ENCODE data around the gene UGT1A9.
"Not testable (repeated sequence)": the region's sequence is repeated elsewhere in the genome, so short reads cannot be mapped to it uniquely, and the experiment has no call there.

UGT1A9 gene

GRCh38 chr2:233711312-233712008 lies 39.8 kb downstream of the UGT1A9 start:
- DNase-seq (ENCODE audit: low read depth in 2 of 2): peak; percentile 48 to 56

- no peak for DNase-seq (ENCODE audit: low read depth in 2 of 2)
These were observed 41.0 kb downstream of the UGT1A9 start, which contains the start of gene UGT1A5 for GRCh38 chr2:233712611-233713261. TSS of gene UGT1A5 (plus strand) at chr2:233712907. CDS start at chr2:233712992, 85 bp downstream.

- no peak for DNase-seq (ENCODE audit: low read depth in 2 of 2)
These were observed 41.5 kb downstream of the UGT1A9 start for GRCh38 chr2:233713262-233713615.

- no peak for DNase-seq (ENCODE audit: low read depth in 2 of 2)
These were observed 42.4 kb downstream of the UGT1A9 start for GRCh38 chr2:233714121-233714520.

GRCh38 chr2:233718552-233718951 lies 46.9 kb downstream of the UGT1A9 start, which contains the start of gene UGT1A4:
TSS of gene UGT1A4 (plus strand) at chr2:233718736. CDS start at chr2:233718821, 85 bp downstream.
- DNase-seq (ENCODE audit: low read depth in 2 of 2): no peak

GRCh38 chr2:233728723-233729301 lies 57.1 kb downstream of the UGT1A9 start, which contains the start of gene UGT1A3:
TSS of gene UGT1A3 (plus strand) at chr2:233729042. CDS start at chr2:233729127, 85 bp downstream.
- no peak for DNase-seq (ENCODE audit: low read depth in 2 of 2)

- DNase-seq (ENCODE audit: low read depth in 2 of 2): not testable (repeated sequence)
These were observed 65.4 kb downstream of the UGT1A9 start for GRCh38 chr2:233736868-233737653.

GRCh38 chr2:233740870-233741269 lies 69.2 kb downstream of the UGT1A9 start:
- DNase-seq (ENCODE audit: low read depth in 2 of 2): no peak

GRCh38 chr2:233743464-233744259 lies 72.0 kb downstream of the UGT1A9 start:
- DNase-seq (ENCODE audit: low read depth in 2 of 2): no peak

GRCh38 chr2:233745073-233745755 lies 73.5 kb downstream of the UGT1A9 start:
- no peak for DNase-seq (ENCODE audit: low read depth in 2 of 2)

- not testable (repeated sequence) for DNase-seq (ENCODE audit: low read depth in 2 of 2)
These were observed 74.1 kb downstream of the UGT1A9 start for GRCh38 chr2:233745838-233746237.

- DNase-seq (ENCODE audit: low read depth in 2 of 2): no peak
These were observed 75.0 kb downstream of the UGT1A9 start for GRCh38 chr2:233746475-233747282.

- DNase-seq (ENCODE audit: low read depth in 2 of 2): no peak
These were observed 75.5 kb downstream of the UGT1A9 start for GRCh38 chr2:233747283-233747544.

GRCh38 chr2:233750689-233751088 lies 79.0 kb downstream of the UGT1A9 start:
- not testable (repeated sequence) for DNase-seq (ENCODE audit: low read depth in 2 of 2)

- not testable (repeated sequence) for DNase-seq (ENCODE audit: low read depth in 2 of 2)
These were observed 79.7 kb downstream of the UGT1A9 start for GRCh38 chr2:233751212-233752009.

- DNase-seq (ENCODE audit: low read depth in 2 of 2): no peak
These were observed 83.3 kb downstream of the UGT1A9 start for GRCh38 chr2:233754872-233755611.

GRCh38 chr2:233756429-233757081 lies 84.9 kb downstream of the UGT1A9 start:
- DNase-seq (ENCODE audit: low read depth in 2 of 2): no peak

GRCh38 chr2:233758141-233758540 lies 86.4 kb downstream of the UGT1A9 start:
- DNase-seq (ENCODE audit: low read depth in 2 of 2): no peak
